ENCODE results near the gene TTC21A.

DNA sequence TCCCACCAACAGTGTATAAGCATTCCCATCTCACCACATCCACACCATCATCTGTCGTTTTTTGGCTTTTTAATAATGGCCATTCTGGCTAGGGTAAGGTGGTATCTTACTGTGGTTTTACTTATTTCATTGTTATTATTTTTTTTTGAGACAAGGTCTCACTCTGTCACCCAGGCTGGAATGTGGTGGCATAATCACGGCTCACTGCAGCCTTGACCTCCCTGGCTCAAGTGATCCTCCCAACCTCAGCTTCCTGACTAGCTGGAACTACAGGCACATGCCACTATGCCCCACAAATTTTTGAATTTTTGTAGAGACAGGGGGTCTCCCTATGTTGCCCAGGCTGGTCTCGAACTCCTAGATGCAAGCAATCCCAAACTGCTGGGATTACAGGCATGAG, 56.9 kb downstream of the TTC21A start:
- TF ChIP-seq, protein P1, sequence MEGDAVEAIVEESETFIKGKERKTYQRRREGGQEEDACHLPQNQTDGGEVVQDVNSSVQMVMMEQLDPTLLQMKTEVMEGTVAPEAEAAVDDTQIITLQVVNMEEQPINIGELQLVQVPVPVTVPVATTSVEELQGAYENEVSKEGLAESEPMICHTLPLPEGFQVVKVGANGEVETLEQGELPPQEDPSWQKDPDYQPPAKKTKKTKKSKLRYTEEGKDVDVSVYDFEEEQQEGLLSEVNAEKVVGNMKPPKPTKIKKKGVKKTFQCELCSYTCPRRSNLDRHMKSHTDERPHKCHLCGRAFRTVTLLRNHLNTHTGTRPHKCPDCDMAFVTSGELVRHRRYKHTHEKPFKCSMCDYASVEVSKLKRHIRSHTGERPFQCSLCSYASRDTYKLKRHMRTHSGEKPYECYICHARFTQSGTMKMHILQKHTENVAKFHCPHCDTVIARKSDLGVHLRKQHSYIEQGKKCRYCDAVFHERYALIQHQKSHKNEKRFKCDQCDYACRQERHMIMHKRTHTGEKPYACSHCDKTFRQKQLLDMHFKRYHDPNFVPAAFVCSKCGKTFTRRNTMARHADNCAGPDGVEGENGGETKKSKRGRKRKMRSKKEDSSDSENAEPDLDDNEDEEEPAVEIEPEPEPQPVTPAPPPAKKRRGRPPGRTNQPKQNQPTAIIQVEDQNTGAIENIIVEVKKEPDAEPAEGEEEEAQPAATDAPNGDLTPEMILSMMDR (conservative IDR thresholded peaks at IDR 0.05) = no peak
- no peak for TF ChIP-seq ZFX (IDR thresholded peaks at IDR 0.05)

Data from C4-2B (cell line).